Activated CD4-positive, alpha-beta T cell treated with anti-CD3 and anti-CD28 coated beads, Interleukin-10, Interleukin-2, amounts not matched to agents 100 ng/mL and 50 ng/mL, durations not matched to agents 16 hours and 8 hours (primary cell): ENCODE measurements around the gene DUSP11.

Source experiments
- DNase-seq: peaks from one replicate; pipeline ENCODE4 v3.0.0-alpha.2; 2020

DUSP11 gene

DNA sequence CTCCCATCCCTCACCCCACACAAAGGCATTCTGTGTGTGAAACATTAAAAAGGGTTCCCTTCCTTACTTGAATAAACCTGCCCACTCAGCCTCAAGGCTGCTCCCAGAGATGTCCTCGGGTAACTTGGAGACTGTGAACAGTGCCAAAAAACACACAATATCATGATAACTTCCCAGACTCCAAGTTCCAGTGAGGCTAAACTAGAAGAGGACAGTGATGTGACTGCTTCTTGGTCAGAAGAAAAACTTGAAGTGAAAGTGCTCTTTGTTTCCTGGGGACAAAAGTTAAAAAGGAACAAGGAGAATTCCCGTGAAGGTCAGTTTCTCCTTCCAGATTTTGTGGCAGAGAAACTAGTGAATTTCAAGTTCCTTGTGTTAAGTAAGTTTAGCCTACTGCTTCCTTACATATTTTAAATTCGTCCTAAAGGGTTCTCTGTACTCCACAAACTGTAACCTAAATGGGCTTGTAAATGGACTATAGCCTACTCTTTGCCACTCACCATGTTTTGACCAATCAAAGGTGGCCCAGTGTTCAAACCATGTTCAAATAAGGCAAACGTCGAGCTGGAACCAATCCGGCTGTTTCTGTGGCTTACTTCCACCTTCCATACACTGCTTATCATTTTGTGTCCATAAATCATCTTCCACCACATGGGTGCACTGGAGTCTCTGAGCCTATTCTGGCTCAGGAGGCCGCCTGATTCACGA is 63.2 kb downstream of the DUSP11 start:
- DNase-seq, result no peak

DNA sequence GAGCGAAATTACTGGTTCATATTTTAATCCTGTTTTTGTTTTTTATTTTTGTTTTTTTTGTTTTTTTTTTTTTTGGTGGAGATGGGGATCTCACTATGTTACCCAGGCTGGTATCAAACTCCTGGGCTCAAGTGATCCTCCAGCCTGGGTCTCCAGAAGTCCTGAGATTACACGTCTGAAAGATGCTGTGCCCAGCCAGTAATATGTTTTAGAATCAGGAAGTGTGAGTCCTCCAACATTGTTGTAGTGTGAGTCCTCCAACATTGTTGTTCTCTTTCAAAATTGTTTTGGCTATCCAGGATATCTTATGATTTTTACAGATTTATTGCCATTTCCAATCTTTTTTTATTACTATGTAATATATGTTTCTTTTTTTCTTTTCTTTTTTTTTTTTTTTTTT is 65.8 kb downstream of the DUSP11 start:
- no peak for DNase-seq
